Common myeloid progenitor, CD34-positive (primary cell): Measurements from ENCODE around the gene DGKQ.
"Not testable (repeated sequence)": the region's sequence is repeated elsewhere in the genome, so short reads cannot be mapped to it uniquely, and the experiment has no call there.

Experiments
- CTCF ChIA-PET: fragments of 350-600 bp; sonication (Branson Sonifier 250); formaldehyde crosslinking; loops from one replicate; lab custom pipeline; 2021; ENCODE audit warnings: antibody characterized with exemption; lab: Charles Lee
- POLR2A ChIA-PET: fragments of 350-600 bp; sonication (Branson Sonifier 250); formaldehyde crosslinking; loops from one replicate; lab custom pipeline; 2021; ENCODE audit warnings: antibody characterized with exemption; lab: Charles Lee
- DNase-seq, 3 donors: peaks; one replicate each; pipeline versions ENCODE4 v3.0.0 to v3.0.0-alpha.2; 2013
- H3K27ac ChIP-seq, 2 experiments: 1 replicate in 1 of 2; 2 replicates in 1 of 2; pipeline ENCODE4 v1.7.0; 2013; ENCODE audit warnings: inconsistent platforms in 2 of 2, low read length in 2 of 2, mild to moderate bottlenecking in 2 of 2, low read depth in 1 of 2, moderate library complexity in 1 of 2; ENCODE audit not compliant: severe bottlenecking in 2 of 2, insufficient read depth in 1 of 2, poor library complexity in 1 of 2
- H3K27me3 ChIP-seq, 5 experiments: replicated peaks in 2 of 5; 1 replicate in 3 of 5; 2 replicates in 2 of 5; pipeline versions ENCODE4 v1.6.1 to v1.7.0; 2013; ENCODE audit warnings: low read length in 4 of 5, mild to moderate bottlenecking in 2 of 5, moderate library complexity in 2 of 5, inconsistent platforms in 1 of 5; ENCODE audit not compliant: insufficient read depth in 5 of 5, control insufficient read depth in 4 of 5
- H3K36me3 ChIP-seq, 4 experiments: 1 replicate in 2 of 4; 2 replicates in 2 of 4; pipeline versions ENCODE4 v1.6.1 to v1.7.0; 2013; ENCODE audit warnings: low read length in 3 of 4, control low read depth in 1 of 4, mild to moderate bottlenecking in 1 of 4; ENCODE audit not compliant: control insufficient read depth in 4 of 4, insufficient read depth in 4 of 4
- H3K4me1 ChIP-seq, 4 experiments: 1 replicate in 3 of 4; 2 replicates in 1 of 4; pipeline versions ENCODE4 v1.6.1 to v1.7.1; 2013; ENCODE audit warnings: low read length in 3 of 4, mild to moderate bottlenecking in 3 of 4, control low read depth in 1 of 4, inconsistent platforms in 1 of 4, moderate library complexity in 1 of 4; ENCODE audit not compliant: control insufficient read depth in 4 of 4, insufficient read depth in 4 of 4; ENCODE audit errors: control extremely low read depth in 1 of 4
- H3K4me3 ChIP-seq, 7 experiments: 1 replicate in 4 of 7; 2 replicates in 3 of 7; pipeline versions ENCODE4 v1.5.1 to v1.7.0; 2013; ENCODE audit warnings: mild to moderate bottlenecking in 7 of 7, low read length in 6 of 7, moderate library complexity in 6 of 7, inconsistent platforms in 2 of 7, low read depth in 2 of 7, control low read depth in 1 of 7; ENCODE audit not compliant: insufficient read depth in 4 of 7, control insufficient read depth in 1 of 7; ENCODE audit errors: extremely low read depth in 1 of 7
- H3K9me3 ChIP-seq, 5 experiments: 1 replicate in 4 of 5; 2 replicates in 1 of 5; pipeline versions ENCODE4 v1.6.1 to v1.7.1; 2013; ENCODE audit warnings: low read length in 4 of 5, mild to moderate bottlenecking in 2 of 5, inconsistent platforms in 1 of 5, low read depth in 1 of 5, moderate library complexity in 1 of 5; ENCODE audit not compliant: control insufficient read depth in 4 of 5, insufficient read depth in 2 of 5; ENCODE audit errors: control extremely low read depth in 1 of 5
- WGBS: methylation state at CpG from one replicate; pipeline ENCODE4 v1.1.5; 2013; ENCODE audit not compliant: insufficient coverage; 5-methylcytosine and 5-hydroxymethylcytosine counted together

The DGKQ gene

DNA sequence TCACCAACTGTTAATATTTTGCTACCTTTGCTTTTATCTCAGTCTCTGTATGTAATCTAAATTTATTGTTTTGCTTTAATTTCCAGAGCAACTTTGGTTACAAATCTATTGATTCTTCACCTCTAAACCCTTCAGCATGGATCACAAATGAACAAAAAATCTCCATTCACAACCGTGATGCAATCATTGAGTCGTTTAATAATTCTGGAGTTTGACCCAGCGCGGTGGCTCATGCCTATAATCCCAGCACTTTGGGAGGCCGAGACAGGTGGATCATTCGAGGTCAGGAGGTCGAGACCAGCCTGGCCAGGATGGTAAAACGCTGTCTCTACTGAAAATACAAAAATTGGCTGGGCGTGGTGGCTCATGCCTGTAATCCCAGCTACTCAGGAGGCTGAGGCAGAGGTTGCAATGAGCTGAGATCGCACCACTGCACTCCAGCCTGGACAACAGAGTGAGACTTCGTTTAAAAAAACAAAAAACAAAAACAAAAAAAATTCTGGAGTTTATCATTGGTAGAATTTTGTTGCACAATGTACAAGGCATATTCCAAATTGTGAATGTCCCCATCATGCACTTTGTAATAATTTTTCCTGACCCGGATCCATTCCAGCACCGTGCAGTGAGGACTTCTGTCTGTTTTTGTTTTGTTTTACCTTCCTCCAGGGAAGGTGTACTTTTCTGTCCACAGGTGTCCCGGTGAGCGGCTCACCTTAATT lies 11.1 kb upstream of the DGKQ start:
- Histone ChIP-seq H3K9me3 (no peaks in the 10 kb centered on the region), H3K27me3 (no peaks in the 10 kb centered on the region), H3K36me3 (peaks cover 0 to 4% (median 2%) of the 10 kb centered on the region in 4 experiments), H3K27ac (no peak overlapping the region), H3K4me3 (peak overlapping the region in 4 of 7 experiments; percentile 40 to 72 (median 56)), H3K4me1 (peaks cover 6 to 38% (median 36%) of the 10 kb centered on the region in 4 experiments)
- WGBS: 83% methylated on average over 14 of the region's 15 CpGs
- CTCF ChIA-PET: interaction anchor here (1.0 to 1.4 kb wide), 2 partner anchors 51 to 242 kb away, joined by 3 read pairs; no protein-coding TSS in a partner anchor
- no peak for DNase-seq
- POLR2A ChIA-PET: no interaction called here

DNA sequence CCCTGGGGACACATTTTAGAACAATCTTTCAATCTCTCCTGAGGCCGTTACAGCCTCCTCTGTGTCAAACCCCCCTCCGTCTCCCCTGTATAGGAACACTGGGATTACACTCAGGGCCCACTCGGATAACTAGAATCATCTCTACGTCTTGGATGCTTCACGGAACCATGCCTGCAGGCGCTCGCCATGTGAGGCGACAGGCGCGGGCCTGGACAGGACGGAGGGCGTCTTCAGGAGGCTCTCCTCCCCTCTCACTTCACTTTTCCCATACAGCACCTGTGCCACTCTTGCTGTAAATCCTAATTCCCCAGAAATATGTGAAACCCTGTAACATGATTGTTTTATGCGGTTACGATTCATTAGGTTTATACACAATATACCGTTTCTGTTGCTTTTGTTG lies 9.4 kb upstream of the DGKQ start:
- ChIA-PET CTCF (no interaction called here), POLR2A (no interaction called here)
- H3K27ac ChIP-seq: no peak overlapping the region
- H3K4me3 ChIP-seq: no peak overlapping the region
- over 99% methylated on average over 14 of the region's 15 CpGs for WGBS
- no peaks in the 10 kb centered on the region for H3K36me3 ChIP-seq
- no peaks in the 10 kb centered on the region for H3K9me3 ChIP-seq
- DNase-seq: no peak
- H3K27me3 ChIP-seq: no peaks in the 10 kb centered on the region
- peaks cover 6 to 44% (median 39%) of the 10 kb centered on the region in 4 experiments for H3K4me1 ChIP-seq

GRCh38 chr4:982291-982690 lies 8.9 kb upstream of the DGKQ start:
- no peak for DNase-seq
- Histone ChIP-seq H3K4me1 (peaks cover 6 to 42% (median 33%) of the 10 kb centered on the region in 4 experiments), H3K27me3 (no peaks in the 10 kb centered on the region), H3K9me3 (no peaks in the 10 kb centered on the region), H3K4me3 (no peak overlapping the region), H3K36me3 (no peaks in the 10 kb centered on the region), H3K27ac (no peak overlapping the region)
- ChIA-PET CTCF (no interaction called here), POLR2A (no interaction called here)
- 98% methylated on average over 17 of the region's 17 CpGs for WGBS

DNA sequence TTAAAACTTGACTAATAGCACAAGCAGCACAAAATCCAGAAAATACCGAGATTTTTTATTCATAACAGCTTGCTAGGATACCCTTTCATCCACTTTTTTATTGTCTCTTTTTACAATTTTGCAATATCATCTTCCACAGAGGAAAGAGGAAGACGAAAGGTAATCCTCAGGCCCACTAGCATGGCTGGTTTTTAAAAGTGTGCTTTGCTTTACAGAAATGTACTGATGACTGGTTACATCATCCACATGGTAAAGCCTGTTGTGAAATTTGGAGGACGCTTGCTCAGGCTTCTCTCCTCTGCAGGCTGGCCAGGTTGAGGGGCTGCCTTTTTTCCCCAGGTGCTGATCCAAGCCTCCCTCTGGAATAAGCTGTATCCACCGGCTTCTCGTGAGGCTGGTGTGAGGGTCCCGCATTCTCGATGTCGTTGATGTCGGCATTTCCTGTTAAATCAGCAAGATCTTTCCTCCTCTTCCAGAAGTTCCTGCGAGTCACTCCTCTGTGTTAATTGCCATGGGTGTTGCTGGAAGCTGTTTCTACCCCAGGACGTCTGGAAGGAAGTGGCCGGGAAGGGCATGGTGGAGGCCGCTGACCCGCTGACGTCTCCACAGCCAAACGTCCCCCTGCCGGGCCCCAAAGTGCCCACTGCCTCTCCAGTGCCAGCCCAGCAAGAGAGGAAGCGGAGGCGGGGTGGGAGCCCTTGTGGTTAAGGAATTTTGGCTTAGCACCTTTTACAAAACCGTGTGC lies 5.8 kb upstream of the DGKQ start:
- Histone ChIP-seq H3K4me3 (no peak overlapping the region), H3K27ac (no peak overlapping the region), H3K9me3 (peaks cover 0 to 3% (median 0%) of the 10 kb centered on the region in 5 experiments), H3K4me1 (peaks cover 0 to 28% (median 21%) of the 10 kb centered on the region in 4 experiments), H3K36me3 (no peaks in the 10 kb centered on the region), H3K27me3 (no peaks in the 10 kb centered on the region)
- WGBS: 52% methylated on average over 15 of the region's 20 CpGs
- CTCF ChIA-PET: no interaction called here
- POLR2A ChIA-PET: interaction anchor here (0.6 kb wide), 1 partner anchor 8 kb away, joined by 3 read pairs; no protein-coding TSS in a partner anchor
- DNase-seq: peak; percentile 27 to 77 (median 71)

DNA sequence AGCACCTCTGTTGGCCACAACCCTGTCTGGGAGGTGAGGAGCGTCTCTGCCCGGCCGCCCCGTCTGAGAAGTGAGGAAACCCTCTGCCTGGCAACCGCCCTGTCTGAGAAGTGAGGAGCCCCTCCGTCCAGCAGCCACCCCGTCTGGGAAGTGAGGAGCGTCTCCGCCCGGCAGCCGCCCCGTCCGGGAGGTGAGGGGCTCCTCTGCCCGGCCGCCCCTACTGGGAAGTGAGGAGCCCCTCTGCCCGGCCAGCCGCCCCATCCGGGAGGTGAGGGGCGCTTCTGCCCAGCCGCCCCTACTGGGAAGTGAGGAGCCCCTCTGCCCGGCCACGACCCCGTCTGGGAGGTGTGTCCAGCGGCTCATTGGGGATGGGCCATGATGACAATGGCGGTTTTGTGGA lies 2.6 kb upstream of the DGKQ start:
- CTCF ChIA-PET: interaction anchor here (1.0 kb wide), 1 partner anchor 19 kb away, joined by 3 read pairs; no protein-coding TSS in a partner anchor
- H3K4me3 ChIP-seq, POLR2A ChIA-PET, H3K36me3 ChIP-seq, H3K9me3 ChIP-seq, H3K27ac ChIP-seq, DNase-seq, H3K27me3 ChIP-seq: not testable (repeated sequence)
- peaks cover 0 to 45% (median 40%) of the 10 kb centered on the region in 4 experiments for H3K4me1 ChIP-seq
- WGBS: no CpG with 5 or more reads among the region's 25 CpGs

DNA sequence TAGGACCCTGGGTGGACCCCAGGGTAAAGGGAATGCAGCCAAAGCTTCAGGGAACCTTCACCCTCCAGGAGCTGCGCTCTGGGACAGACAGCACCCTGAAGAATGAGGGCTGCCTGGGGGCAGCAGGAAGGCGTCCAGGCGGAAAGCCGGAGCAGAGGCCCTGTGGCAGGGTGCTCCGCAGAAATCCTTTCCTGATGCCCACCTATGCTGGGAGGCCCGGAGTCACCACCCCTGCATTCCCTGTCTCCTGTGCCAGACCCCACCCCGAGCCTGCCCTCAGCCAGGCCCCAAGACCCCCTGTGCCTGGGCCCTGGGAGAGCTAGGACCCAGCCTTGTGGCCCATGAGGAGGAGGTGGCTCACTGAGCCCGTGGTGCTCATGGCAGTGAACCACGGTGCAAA lies 1.3 kb upstream of the DGKQ start:
- no peak for DNase-seq
- no peak overlapping the region for H3K4me3 ChIP-seq
- ChIA-PET CTCF (interaction anchor here (0.9 kb wide), 1 partner anchor 36 kb away, joined by 3 read pairs; no protein-coding TSS in a partner anchor), POLR2A (no interaction called here)
- no peak overlapping the region for H3K27ac ChIP-seq
- 97% methylated on average over 9 of the region's 9 CpGs for WGBS
- H3K36me3 ChIP-seq: peaks cover 0 to 7% (median 0%) of the 10 kb centered on the region in 4 experiments
- H3K9me3 ChIP-seq: peaks cover 0 to 3% (median 0%) of the 10 kb centered on the region in 5 experiments
- no peaks in the 10 kb centered on the region for H3K27me3 ChIP-seq
- peaks cover 0 to 40% (median 36%) of the 10 kb centered on the region in 4 experiments for H3K4me1 ChIP-seq
